K562 (cell line): ENCODE results near the gene EGFL6.

Source experiments
- BHLHE40 ChIP-seq: IDR thresholded peaks from 2 replicates; pipeline ENCODE4 v1.6.1; 2011; ENCODE audit warnings: low read length, improper control_type of control experiment
- CEBPB ChIP-seq: fragments of 450-650 bp; IDR thresholded peaks from 2 replicates; pipeline ENCODE4 v1.6.1; 2016; ENCODE audit warnings: missing genetic modification characterization, missing compliant biosample characterization
- FOXM1 ChIP-seq, 2 experiments: fragments of 450-650 bp in 1 of 2; sonication (generic) in 1 of 2; formaldehyde crosslinking in 1 of 2; IDR thresholded peaks; 2 replicates each; pipeline versions ENCODE4 v1.6.1 to v1.9.0; 2017 to 2022; ENCODE audit warnings: low read depth in 2 of 2, mild to moderate bottlenecking in 2 of 2, missing genetic modification reagents in 1 of 2, moderate library complexity in 1 of 2
- HMG20B ChIP-seq: fragments of 250-450 bp; sonication (Bioruptor Pico); IDR thresholded peaks from 2 replicates; pipeline ENCODE4 v1.5.0; 2021; ENCODE audit warnings: mild to moderate bottlenecking
- ID3 ChIP-seq, 2 experiments: fragments of 250-450 bp in 1 of 2; fragments of 450-650 bp in 1 of 2; sonication (Bioruptor Pico) in 1 of 2; IDR thresholded peaks; 2 replicates each; pipeline versions ENCODE4 v1.6.1 to v1.8.0; 2016 to 2021; ENCODE audit warnings: mild to moderate bottlenecking in 2 of 2, moderate library complexity in 2 of 2, missing compliant biosample characterization in 1 of 2, missing genetic modification characterization in 1 of 2
- JUNB ChIP-seq: fragments of 450-650 bp; formaldehyde crosslinking; conservative IDR thresholded peaks from 2 replicates; pipeline ENCODE4 v1.4.0; 2020; ENCODE audit warnings: mild to moderate bottlenecking
- NFE2L1 ChIP-seq: fragments of 450-650 bp; IDR thresholded peaks from 2 replicates; pipeline ENCODE4 v1.6.1; 2016; ENCODE audit warnings: missing genetic modification characterization, low read depth, mild to moderate bottlenecking, missing compliant biosample characterization, moderate library complexity, borderline replicate concordance
- POLR2A ChIP-seq: fragments of 450-650 bp; conservative IDR thresholded peaks from 2 replicates; pipeline ENCODE4 v1.6.1; 2016
- REST ChIP-seq, 2 experiments: fragments of 450-650 bp; formaldehyde crosslinking in 1 of 2; IDR thresholded peaks; 2 replicates each; pipeline versions ENCODE4 v1.4.0 to v1.6.1; 2014 to 2020; ENCODE audit warnings: mild to moderate bottlenecking in 2 of 2, borderline replicate concordance in 1 of 2, low read depth in 1 of 2
- TFAP4 ChIP-seq: sonication (generic); formaldehyde crosslinking; IDR thresholded peaks from 2 replicates; pipeline ENCODE4 v1.8.0; 2022; ENCODE audit warnings: missing genetic modification reagents, mild to moderate bottlenecking, moderate library complexity, borderline replicate concordance
- UBTF ChIP-seq, 2 experiments: IDR thresholded peaks; 2 replicates each; pipeline ENCODE4 v1.6.1; 2012; ENCODE audit warnings: improper control_type of control experiment in 2 of 2, low read depth in 2 of 2, low read length in 2 of 2, borderline replicate concordance in 1 of 2
- ZZZ3 ChIP-seq: fragments of 450-650 bp; IDR thresholded peaks from 2 replicates; pipeline ENCODE4 v1.6.1; 2016; ENCODE audit warnings: antibody characterized with exemption, mild to moderate bottlenecking, moderate library complexity
- TF ChIP-seq, protein P1 (sequence below), 3 experiments: IDR thresholded peaks in 2 of 3; conservative IDR thresholded peaks in 1 of 3; 2 replicates each; pipeline ENCODE4 v1.5.1; 2011 to 2012; ENCODE audit warnings: low read length in 3 of 3, mild to moderate bottlenecking in 3 of 3, control low read depth in 2 of 3, improper control_type of control experiment in 1 of 3, inconsistent platforms in 1 of 3, low read depth in 1 of 3, mixed read lengths in 1 of 3, moderate library complexity in 1 of 3; ENCODE audit not compliant: insufficient read depth in 2 of 3
- TF ChIP-seq, protein P2 (sequence below): sonication (generic); formaldehyde crosslinking; IDR thresholded peaks from 2 replicates; pipeline ENCODE4 v1.8.1; 2023; ENCODE audit warnings: mild to moderate bottlenecking, missing genetic modification reagents

DNA sequence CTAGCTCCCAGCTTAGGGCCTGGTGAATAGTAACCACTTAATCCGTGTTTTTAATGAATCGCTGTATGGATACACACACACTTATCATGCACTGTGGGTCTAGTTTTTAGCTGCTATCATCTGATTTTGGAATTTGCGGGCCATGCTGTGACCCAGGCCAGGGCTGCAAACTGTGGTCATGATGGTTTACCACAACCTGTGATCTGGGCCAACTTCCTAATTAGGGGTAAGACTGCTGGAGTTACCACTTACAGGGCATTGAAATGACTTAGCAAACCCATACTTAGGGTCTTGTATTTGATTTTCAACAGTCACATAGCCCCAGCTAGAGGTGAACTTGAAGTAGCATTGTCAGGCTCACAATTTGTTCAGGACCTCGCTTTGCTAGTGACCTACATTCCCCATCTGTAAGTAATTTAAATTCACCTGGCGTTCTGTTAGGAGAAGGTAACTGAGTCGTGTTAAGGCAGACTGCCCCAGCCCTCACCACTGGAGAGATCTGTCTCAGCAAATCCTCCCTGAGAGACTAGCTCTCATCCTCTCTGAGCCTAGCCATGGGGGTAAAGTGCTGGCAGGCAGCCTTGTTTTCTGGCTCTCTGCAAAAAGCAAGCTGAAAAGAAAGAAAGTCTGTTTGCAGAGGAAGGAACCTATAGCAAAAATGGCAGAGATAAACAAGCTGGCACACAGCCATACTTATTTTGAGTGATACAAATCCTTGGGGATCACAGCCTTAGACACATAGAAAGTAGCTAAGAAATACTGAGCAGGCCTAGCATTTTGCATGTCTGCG, 33.8 kb upstream of the EGFL6 start:
- TF ChIP-seq BHLHE40 (no peak), FOXM1 (IDR thresholded peaks at IDR 0.05; ENCODE audit: low read depth) (no peak), FOXM1 (CRISPR knock-in tag; IDR thresholded peaks at IDR 0.05; ENCODE audit: low read depth) (no peak), UBTF (IDR thresholded peaks at IDR 0.05; ENCODE audit: borderline replicate concordance in 1 of 2, low read depth in 2 of 2, low read length in 2 of 2) (no peak), TFAP4 (CRISPR knock-in tag) (no peak), NFE2L1 (no peak), ZZZ3 (no peak), POLR2A (no peak), REST (IDR thresholded peaks at IDR 0.05; ENCODE audit: borderline replicate concordance) (no peak), REST (CRISPR knock-in tag; IDR thresholded peaks at IDR 0.05; ENCODE audit: low read depth) (no peak), HMG20B (CRISPR knock-in tag) (no peak), CEBPB (tag) (no peak), JUNB (no peak), ID3 (CRISPR knock-in tag; IDR thresholded peaks at IDR 0.05) (no peak), ID3 (tag; IDR thresholded peaks at IDR 0.05) (no peak)
- TF ChIP-seq, protein P1, sequence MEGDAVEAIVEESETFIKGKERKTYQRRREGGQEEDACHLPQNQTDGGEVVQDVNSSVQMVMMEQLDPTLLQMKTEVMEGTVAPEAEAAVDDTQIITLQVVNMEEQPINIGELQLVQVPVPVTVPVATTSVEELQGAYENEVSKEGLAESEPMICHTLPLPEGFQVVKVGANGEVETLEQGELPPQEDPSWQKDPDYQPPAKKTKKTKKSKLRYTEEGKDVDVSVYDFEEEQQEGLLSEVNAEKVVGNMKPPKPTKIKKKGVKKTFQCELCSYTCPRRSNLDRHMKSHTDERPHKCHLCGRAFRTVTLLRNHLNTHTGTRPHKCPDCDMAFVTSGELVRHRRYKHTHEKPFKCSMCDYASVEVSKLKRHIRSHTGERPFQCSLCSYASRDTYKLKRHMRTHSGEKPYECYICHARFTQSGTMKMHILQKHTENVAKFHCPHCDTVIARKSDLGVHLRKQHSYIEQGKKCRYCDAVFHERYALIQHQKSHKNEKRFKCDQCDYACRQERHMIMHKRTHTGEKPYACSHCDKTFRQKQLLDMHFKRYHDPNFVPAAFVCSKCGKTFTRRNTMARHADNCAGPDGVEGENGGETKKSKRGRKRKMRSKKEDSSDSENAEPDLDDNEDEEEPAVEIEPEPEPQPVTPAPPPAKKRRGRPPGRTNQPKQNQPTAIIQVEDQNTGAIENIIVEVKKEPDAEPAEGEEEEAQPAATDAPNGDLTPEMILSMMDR (IDR thresholded peaks at IDR 0.05 in 2 of 3, conservative IDR thresholded peaks at IDR 0.05 in 1 of 3; ENCODE audit: insufficient read depth in 2 of 3, low read depth in 1 of 3, low read length in 3 of 3): no peak
- TF ChIP-seq, protein P2, sequence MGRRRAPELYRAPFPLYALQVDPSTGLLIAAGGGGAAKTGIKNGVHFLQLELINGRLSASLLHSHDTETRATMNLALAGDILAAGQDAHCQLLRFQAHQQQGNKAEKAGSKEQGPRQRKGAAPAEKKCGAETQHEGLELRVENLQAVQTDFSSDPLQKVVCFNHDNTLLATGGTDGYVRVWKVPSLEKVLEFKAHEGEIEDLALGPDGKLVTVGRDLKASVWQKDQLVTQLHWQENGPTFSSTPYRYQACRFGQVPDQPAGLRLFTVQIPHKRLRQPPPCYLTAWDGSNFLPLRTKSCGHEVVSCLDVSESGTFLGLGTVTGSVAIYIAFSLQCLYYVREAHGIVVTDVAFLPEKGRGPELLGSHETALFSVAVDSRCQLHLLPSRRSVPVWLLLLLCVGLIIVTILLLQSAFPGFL: no peak
